Panc1 (cell line): ENCODE data around the gene MATCAP1. TPM values are rescaled to one million over a fixed set of nuclear protein-coding genes. Genes with fewer than 3 reads are reported as not detected.

Experiments
- ATAC-seq: fragments of 200-7000 bp; cut with Tn5 transposase; 2 replicates; pipeline ENCODE4 v1.9.1; 2020; ENCODE audit warnings: mild to moderate bottlenecking, moderate library complexity
- BruUV-seq: library from RNA; stranded (reverse); fragments of 400-500 nt; replicated peaks from 2 replicates; lab custom pipeline; 2021; lab: Mats Ljungman, UMichigan
- CTCF ChIA-PET: fragments of 300-600 bp; sonication (Branson Sonifier 250); formaldehyde crosslinking; loops from one replicate; lab custom pipeline; 2022; ENCODE audit warnings: antibody characterized with exemption; lab: Charles Lee
- POLR2A ChIA-PET: fragments of 300-600 bp; sonication (Branson Sonifier 250); formaldehyde crosslinking; loops from one replicate; lab custom pipeline; 2022; ENCODE audit warnings: antibody characterized with exemption; lab: Charles Lee
- DNase-seq: peaks from one replicate; pipeline ENCODE4 v3.0.0-alpha.2; 2010; ENCODE audit warnings: low read depth, low spot score
- H3K27ac ChIP-seq: 2 replicates; pipeline ENCODE4 v1.5.1; 2011; ENCODE audit warnings: mild to moderate bottlenecking, low read length, inconsistent platforms
- H3K27me3 ChIP-seq: fragments of 200-500 bp; sonication (Bioruptor generic); 2 replicates; pipeline ENCODE4 v1.6.0; 2014; ENCODE audit warnings: low read length, inconsistent platforms; ENCODE audit not compliant: control insufficient read depth, insufficient read depth
- H3K36me3 ChIP-seq: fragments of 200-500 bp; sonication (Bioruptor generic); 2 replicates; pipeline ENCODE4 v1.5.1; 2014; ENCODE audit warnings: inconsistent platforms, mild to moderate bottlenecking, low read length, moderate library complexity; ENCODE audit not compliant: control insufficient read depth, insufficient read depth
- H3K4me1 ChIP-seq: 2 replicates; pipeline ENCODE4 v1.5.1; 2011; ENCODE audit warnings: inconsistent platforms, mild to moderate bottlenecking, low read length, moderate library complexity; ENCODE audit not compliant: control insufficient read depth, insufficient read depth
- H3K4me3 ChIP-seq, 2 experiments: 2 replicates each; pipeline ENCODE4 v1.5.1; 2011 to 2012; ENCODE audit warnings: low read depth in 2 of 2, low read length in 2 of 2, mild to moderate bottlenecking in 2 of 2, inconsistent platforms in 1 of 2, moderate library complexity in 1 of 2
- H3K9me3 ChIP-seq: fragments of 200-500 bp; sonication (Bioruptor generic); 2 replicates; pipeline ENCODE4 v1.5.1; 2014; ENCODE audit warnings: low read depth, mild to moderate bottlenecking, inconsistent platforms, low read length, moderate library complexity; ENCODE audit not compliant: control insufficient read depth, insufficient read depth
- POLR2AphosphoS5 ChIP-seq: IDR thresholded peaks from 2 replicates; pipeline ENCODE4 v1.6.1; 2012; ENCODE audit warnings: mild to moderate bottlenecking, low read depth, low read length, moderate library complexity
- SIN3A ChIP-seq: IDR thresholded peaks from 2 replicates; pipeline ENCODE4 v1.6.1; 2012; ENCODE audit warnings: low read depth, mild to moderate bottlenecking, low read length, moderate library complexity, borderline replicate concordance; ENCODE audit not compliant: insufficient read depth
- TCF7L2 ChIP-seq: IDR thresholded peaks from 2 replicates; pipeline ENCODE4 v1.6.1; 2011; ENCODE audit warnings: mild to moderate bottlenecking, low read depth, low read length, inconsistent platforms
- in situ Hi-C: cut with HindIII; loops from 2 replicates; pipeline ENCODE4 v1.10.0; 2016; ENCODE audit warnings: low sequenced_read_pairs, low pct_unique_long_range_greater_than_20kb
- intact Hi-C: fragments of 100-400 bp; cut with micrococcal nuclease; formaldehyde crosslinking; loops from one replicate; pipeline ENCODE4 v1.10.0; 2022; ENCODE audit not compliant: unreplicated experiment
- total RNA-seq: library from RNA; stranded (reverse); gene quantifications from one replicate; pipeline ENCODE4 v1.2.1, GENCODE V29; 2021; ENCODE audit not compliant: unreplicated experiment
- TF ChIP-seq, protein P1 (sequence below): fragments of 450-650 bp; IDR thresholded peaks from 2 replicates; pipeline ENCODE4 v1.5.1; 2017; ENCODE audit warnings: mild to moderate bottlenecking
- TF ChIP-seq, protein P2 (sequence below), 2 experiments: IDR thresholded peaks; 2 replicates each; pipeline ENCODE4 v1.6.1; 2011 to 2012; ENCODE audit warnings: low read depth in 2 of 2, control low read depth in 1 of 2, low read length in 1 of 2, mild to moderate bottlenecking in 1 of 2, moderate library complexity in 1 of 2; ENCODE audit not compliant: insufficient read depth in 1 of 2

The MATCAP1 gene
- total RNA-seq, 1 experiment from 2014 or later: 13.9 TPM

DNA sequence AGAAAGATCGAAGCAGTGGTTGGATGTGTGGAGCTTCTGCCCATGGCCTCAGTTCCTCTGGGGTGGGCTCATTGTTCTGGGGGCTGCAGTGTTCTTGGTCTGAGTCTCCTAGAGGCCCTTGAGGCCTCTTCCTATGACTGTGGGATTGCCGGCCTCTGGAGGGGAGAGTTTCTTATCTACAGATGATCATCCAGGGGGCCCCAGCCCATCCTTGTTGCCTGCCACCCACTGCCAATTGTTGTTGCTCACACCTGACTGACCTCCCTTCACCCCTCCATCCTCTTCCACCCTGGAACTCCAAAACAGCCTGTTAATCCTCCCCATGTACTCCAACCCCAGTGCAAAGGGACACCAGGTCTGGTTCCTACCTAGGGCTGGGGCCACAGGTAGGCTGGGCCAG, 38.8 kb downstream of the MATCAP1 start:
- no peak for ATAC-seq
- CTCF ChIA-PET: no interaction called here
- in situ Hi-C loops: no loop called here

DNA sequence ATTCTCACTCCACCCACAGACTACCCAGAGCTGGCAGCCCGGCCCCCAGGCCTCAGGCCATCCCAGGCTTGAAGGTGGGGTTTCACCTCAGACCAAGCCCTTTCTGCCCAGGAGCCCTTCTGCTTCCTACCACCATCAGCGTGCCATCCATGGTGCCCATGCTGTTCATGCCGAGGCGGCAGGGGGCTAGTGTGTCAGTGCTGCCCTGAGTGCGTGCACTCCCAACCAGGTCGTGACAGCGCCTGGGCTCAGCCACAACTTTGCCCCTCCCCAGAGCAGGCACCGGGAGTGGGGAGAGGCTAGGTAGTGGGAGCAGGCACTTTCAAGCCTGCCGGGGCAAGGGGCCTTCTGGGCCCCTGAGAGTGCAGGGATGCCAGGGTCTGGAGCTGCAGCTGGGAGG, 41.4 kb downstream of the MATCAP1 start:
- CTCF ChIA-PET: no interaction called here

More for the DNA sequence above, 38.8 kb downstream of the MATCAP1 start:
- Histone ChIP-seq H3K27ac (no peak overlapping the region), H3K9me3 (no peaks in the 10 kb centered on the region), H3K4me1 (no peaks in the 10 kb centered on the region), H3K27me3 (no peaks in the 10 kb centered on the region), H3K4me3 (no peak overlapping the region), H3K36me3 (peaks cover 5% of the 10 kb centered on the region; the same call in 1 of the 2 replicates)
- DNase-seq: no peak
- no TSS peak for BruUV-seq
- TF ChIP-seq, protein P1, sequence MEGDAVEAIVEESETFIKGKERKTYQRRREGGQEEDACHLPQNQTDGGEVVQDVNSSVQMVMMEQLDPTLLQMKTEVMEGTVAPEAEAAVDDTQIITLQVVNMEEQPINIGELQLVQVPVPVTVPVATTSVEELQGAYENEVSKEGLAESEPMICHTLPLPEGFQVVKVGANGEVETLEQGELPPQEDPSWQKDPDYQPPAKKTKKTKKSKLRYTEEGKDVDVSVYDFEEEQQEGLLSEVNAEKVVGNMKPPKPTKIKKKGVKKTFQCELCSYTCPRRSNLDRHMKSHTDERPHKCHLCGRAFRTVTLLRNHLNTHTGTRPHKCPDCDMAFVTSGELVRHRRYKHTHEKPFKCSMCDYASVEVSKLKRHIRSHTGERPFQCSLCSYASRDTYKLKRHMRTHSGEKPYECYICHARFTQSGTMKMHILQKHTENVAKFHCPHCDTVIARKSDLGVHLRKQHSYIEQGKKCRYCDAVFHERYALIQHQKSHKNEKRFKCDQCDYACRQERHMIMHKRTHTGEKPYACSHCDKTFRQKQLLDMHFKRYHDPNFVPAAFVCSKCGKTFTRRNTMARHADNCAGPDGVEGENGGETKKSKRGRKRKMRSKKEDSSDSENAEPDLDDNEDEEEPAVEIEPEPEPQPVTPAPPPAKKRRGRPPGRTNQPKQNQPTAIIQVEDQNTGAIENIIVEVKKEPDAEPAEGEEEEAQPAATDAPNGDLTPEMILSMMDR: no peak
- TF ChIP-seq POLR2AphosphoS5 (no peak), SIN3A (no peak), TCF7L2 (no peak)
- TF ChIP-seq, protein P2, sequence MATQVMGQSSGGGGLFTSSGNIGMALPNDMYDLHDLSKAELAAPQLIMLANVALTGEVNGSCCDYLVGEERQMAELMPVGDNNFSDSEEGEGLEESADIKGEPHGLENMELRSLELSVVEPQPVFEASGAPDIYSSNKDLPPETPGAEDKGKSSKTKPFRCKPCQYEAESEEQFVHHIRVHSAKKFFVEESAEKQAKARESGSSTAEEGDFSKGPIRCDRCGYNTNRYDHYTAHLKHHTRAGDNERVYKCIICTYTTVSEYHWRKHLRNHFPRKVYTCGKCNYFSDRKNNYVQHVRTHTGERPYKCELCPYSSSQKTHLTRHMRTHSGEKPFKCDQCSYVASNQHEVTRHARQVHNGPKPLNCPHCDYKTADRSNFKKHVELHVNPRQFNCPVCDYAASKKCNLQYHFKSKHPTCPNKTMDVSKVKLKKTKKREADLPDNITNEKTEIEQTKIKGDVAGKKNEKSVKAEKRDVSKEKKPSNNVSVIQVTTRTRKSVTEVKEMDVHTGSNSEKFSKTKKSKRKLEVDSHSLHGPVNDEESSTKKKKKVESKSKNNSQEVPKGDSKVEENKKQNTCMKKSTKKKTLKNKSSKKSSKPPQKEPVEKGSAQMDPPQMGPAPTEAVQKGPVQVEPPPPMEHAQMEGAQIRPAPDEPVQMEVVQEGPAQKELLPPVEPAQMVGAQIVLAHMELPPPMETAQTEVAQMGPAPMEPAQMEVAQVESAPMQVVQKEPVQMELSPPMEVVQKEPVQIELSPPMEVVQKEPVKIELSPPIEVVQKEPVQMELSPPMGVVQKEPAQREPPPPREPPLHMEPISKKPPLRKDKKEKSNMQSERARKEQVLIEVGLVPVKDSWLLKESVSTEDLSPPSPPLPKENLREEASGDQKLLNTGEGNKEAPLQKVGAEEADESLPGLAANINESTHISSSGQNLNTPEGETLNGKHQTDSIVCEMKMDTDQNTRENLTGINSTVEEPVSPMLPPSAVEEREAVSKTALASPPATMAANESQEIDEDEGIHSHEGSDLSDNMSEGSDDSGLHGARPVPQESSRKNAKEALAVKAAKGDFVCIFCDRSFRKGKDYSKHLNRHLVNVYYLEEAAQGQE (IDR thresholded peaks at IDR 0.05; ENCODE audit: insufficient read depth in 1 of 2, low read depth in 2 of 2, low read length in 1 of 2): no peak
- intact Hi-C loops: no loop called here
- POLR2A ChIA-PET: no interaction called here

More for the DNA sequence above, 41.4 kb downstream of the MATCAP1 start:
- H3K27me3 ChIP-seq: no peaks in the 10 kb centered on the region
- no TSS peak for BruUV-seq
- peaks cover 5% of the 10 kb centered on the region; the same call in 1 of the 2 replicates for H3K36me3 ChIP-seq
- H3K4me1 ChIP-seq: no peaks in the 10 kb centered on the region
- in situ Hi-C loops: no loop called here
- no peak overlapping the region for H3K4me3 ChIP-seq
- no peak for DNase-seq
- no peaks in the 10 kb centered on the region for H3K9me3 ChIP-seq
- no peak for ATAC-seq
- intact Hi-C loops: no loop called here
- POLR2A ChIA-PET: no interaction called here
- TF ChIP-seq TCF7L2: no peak
- TF ChIP-seq, protein P1: no peak
- no peak for TF ChIP-seq SIN3A
- TF ChIP-seq, protein P2 (IDR thresholded peaks at IDR 0.05; ENCODE audit: insufficient read depth in 1 of 2, low read depth in 2 of 2, low read length in 1 of 2): no peak
- TF ChIP-seq POLR2AphosphoS5: no peak
- H3K27ac ChIP-seq: no peak overlapping the region
